Measurements from ENCODE around the gene EMILIN2. TPM values are rescaled to one million over a fixed set of nuclear protein-coding genes. Genes with fewer than 3 reads are reported as not detected.
A peak's percentile ranks its signal among the peaks of the same experiment; 100 is the strongest.
"Not testable (repeated sequence)": the region's sequence is repeated elsewhere in the genome, so short reads cannot be mapped to it uniquely, and the experiment has no call there.

Gene EMILIN2
- polyA plus RNA-seq: 10 to 100 TPM in 2 of 4 donors, 1 to 10 TPM in 2; 1.1 to 29.9 (median 8.6) TPM
- long read RNA-seq, donor 1: 0 reads
- long read RNA-seq, donor 2: 0 reads
- long read RNA-seq, donor 3: 0 reads
- long read RNA-seq, donor 4: 0 reads
- long read RNA-seq, donor 5, partial matches to known transcripts: 0 of 1 reads
- long read RNA-seq, donor 5, other reads (novel, unspliced or antisense): 0 of 1 reads
- long read RNA-seq, donor 6, partial matches to known transcripts: 7 of 8 reads
- long read RNA-seq, donor 6, other reads (novel, unspliced or antisense): 0 of 8 reads
- long read RNA-seq, donor 7, full-length matches to known transcripts: 20 of 143 reads
- long read RNA-seq, donor 7, partial matches to known transcripts: 123 of 143 reads
- long read RNA-seq, donor 7, other reads (novel, unspliced or antisense): 0 of 143 reads
- long read RNA-seq, donor 8, partial matches to known transcripts: 0 of 1 reads
- long read RNA-seq, donor 8, other reads (novel, unspliced or antisense): 0 of 1 reads
- long read RNA-seq, donor 9, partial matches to known transcripts: 0 of 1 reads
- long read RNA-seq, donor 9, other reads (novel, unspliced or antisense): 0 of 1 reads
- long read RNA-seq, donor 10, full-length matches to known transcripts: 5 of 5 reads
- long read RNA-seq, donor 10, partial matches to known transcripts: 0 of 5 reads
- long read RNA-seq, donor 10, other reads (novel, unspliced or antisense): 0 of 5 reads

GRCh38 chr18:2846636-2847316, at the start of gene EMILIN2:
Gene EMILIN2, plus strand, starts transcription at chr18:2847006. Its CDS starts 183 bp downstream, at chr18:2847189.
- 1 to 2% (median 2%) methylated on average over 37 to 80 of the region's 80 CpGs for WGBS, 3 donors
- peaks cover 0 to 9% (median 5%) of the 10 kb centered on the region in 3 donors for H3K4me1 ChIP-seq (ENCODE audit: control insufficient read depth in 3 of 3, insufficient read depth in 2 of 3, low read depth in 1 of 3, low read length in 2 of 3)
- H3K36me3 ChIP-seq (ENCODE audit: control insufficient read depth in 3 of 3, insufficient read depth in 2 of 3, low read depth in 1 of 3, low read length in 3 of 3): no peaks in the 10 kb centered on the region
- peak within 1 kb of the TSS; percentile 24 to 48 (median 46) for H3K4me3 ChIP-seq (ENCODE audit: low read depth in 1 of 3, low read length in 3 of 3)
- peaks cover 4 to 68% (median 7%) of the 10 kb centered on the region in 3 donors for H3K27me3 ChIP-seq (ENCODE audit: control insufficient read depth in 3 of 3, insufficient read depth in 3 of 3, low read length in 3 of 3)
- DNase-seq (peak in 1 of 2 donors; percentile 55), FAIRE-seq (no peak)
- no peaks in the 10 kb centered on the region for H3K9me3 ChIP-seq (ENCODE audit: control insufficient read depth in 2 of 2, insufficient read depth in 1 of 2, low read depth in 1 of 2, low read length in 1 of 2)
- peak within 1 kb of the TSS in 1 of 3 donors; percentile 45 for H3K27ac ChIP-seq (ENCODE audit: low read depth in 1 of 3, low read length in 2 of 3)

GRCh38 chr18:2797951-2798350, 48.9 kb upstream of the EMILIN2 start:
- H3K36me3 ChIP-seq (ENCODE audit: control insufficient read depth in 3 of 3, insufficient read depth in 2 of 3, low read depth in 1 of 3, low read length in 3 of 3): peaks cover 11 to 21% (median 15%) of the 10 kb centered on the region in 3 donors
- DNase-seq (no peak), FAIRE-seq (no peak)
- no peak overlapping the region for H3K4me3 ChIP-seq (ENCODE audit: low read depth in 1 of 3, low read length in 3 of 3)
- H3K27ac ChIP-seq (ENCODE audit: low read depth in 1 of 3, low read length in 2 of 3): no peak overlapping the region
- 97 to 100% (median 100%) methylated on average over 1 of the region's 1 CpG for WGBS, 3 donors
- no peaks in the 10 kb centered on the region for H3K4me1 ChIP-seq (ENCODE audit: control insufficient read depth in 3 of 3, insufficient read depth in 2 of 3, low read depth in 1 of 3, low read length in 2 of 3)
- H3K9me3 ChIP-seq (ENCODE audit: control insufficient read depth in 2 of 2, insufficient read depth in 1 of 2, low read depth in 1 of 2, low read length in 1 of 2): no peaks in the 10 kb centered on the region
- no peaks in the 10 kb centered on the region for H3K27me3 ChIP-seq (ENCODE audit: control insufficient read depth in 3 of 3, insufficient read depth in 3 of 3, low read length in 3 of 3)

- peaks cover 11 to 21% (median 11%) of the 10 kb centered on the region in 3 donors for H3K36me3 ChIP-seq (ENCODE audit: control insufficient read depth in 3 of 3, insufficient read depth in 2 of 3, low read depth in 1 of 3, low read length in 3 of 3)
- FAIRE-seq (no peak), DNase-seq (no peak)
Measured at GRCh38 chr18:2799369-2799768, 47.4 kb upstream of the EMILIN2 start.

GRCh38 chr18:2805970-2806943, 40.5 kb upstream of the EMILIN2 start:
- peaks cover 0 to 8% of the 10 kb centered on the region in 2 donors for H3K9me3 ChIP-seq (ENCODE audit: control insufficient read depth in 2 of 2, insufficient read depth in 1 of 2, low read depth in 1 of 2, low read length in 1 of 2)
- H3K36me3 ChIP-seq (ENCODE audit: control insufficient read depth in 3 of 3, insufficient read depth in 2 of 3, low read depth in 1 of 3, low read length in 3 of 3): peaks cover 2 to 4% (median 4%) of the 10 kb centered on the region in 3 donors
- H3K27me3 ChIP-seq (ENCODE audit: control insufficient read depth in 3 of 3, insufficient read depth in 3 of 3, low read length in 3 of 3): no peaks in the 10 kb centered on the region
- H3K27ac ChIP-seq (ENCODE audit: low read depth in 1 of 3, low read length in 2 of 3): no peak overlapping the region
- DNase-seq (no peak), FAIRE-seq (no peak)
- H3K4me1 ChIP-seq (ENCODE audit: control insufficient read depth in 3 of 3, insufficient read depth in 2 of 3, low read depth in 1 of 3, low read length in 2 of 3): no peaks in the 10 kb centered on the region
- H3K4me3 ChIP-seq (ENCODE audit: low read depth in 1 of 3, low read length in 3 of 3): no peak overlapping the region
- WGBS, 3 donors: 86 to 95% (median 94%) methylated on average over 8 of the region's 8 CpGs

More at GRCh38 chr18:2799369-2799768, 47.4 kb upstream of the EMILIN2 start:
- WGBS, 3 donors: 78 to 99% (median 92%) methylated on average over 2 of the region's 2 CpGs
- no peaks in the 10 kb centered on the region for H3K4me1 ChIP-seq (ENCODE audit: control insufficient read depth in 3 of 3, insufficient read depth in 2 of 3, low read depth in 1 of 3, low read length in 2 of 3)
- H3K27me3 ChIP-seq (ENCODE audit: control insufficient read depth in 3 of 3, insufficient read depth in 3 of 3, low read length in 3 of 3): no peaks in the 10 kb centered on the region
- no peak overlapping the region for H3K4me3 ChIP-seq (ENCODE audit: low read depth in 1 of 3, low read length in 3 of 3)
- no peak overlapping the region for H3K27ac ChIP-seq (ENCODE audit: low read depth in 1 of 3, low read length in 2 of 3)
- H3K9me3 ChIP-seq (ENCODE audit: control insufficient read depth in 2 of 2, insufficient read depth in 1 of 2, low read depth in 1 of 2, low read length in 1 of 2): no peaks in the 10 kb centered on the region

GRCh38 chr18:2808640-2809039, 38.2 kb upstream of the EMILIN2 start:
- not testable (repeated sequence) for H3K9me3 ChIP-seq (ENCODE audit: control insufficient read depth in 2 of 2, insufficient read depth in 1 of 2, low read depth in 1 of 2, low read length in 1 of 2); H3K4me3 ChIP-seq (ENCODE audit: low read depth in 1 of 3, low read length in 3 of 3); H3K27me3 ChIP-seq (ENCODE audit: control insufficient read depth in 3 of 3, insufficient read depth in 3 of 3, low read length in 3 of 3); H3K36me3 ChIP-seq (ENCODE audit: control insufficient read depth in 3 of 3, insufficient read depth in 2 of 3, low read depth in 1 of 3, low read length in 3 of 3); H3K4me1 ChIP-seq (ENCODE audit: control insufficient read depth in 3 of 3, insufficient read depth in 2 of 3, low read depth in 1 of 3, low read length in 2 of 3); FAIRE-seq; H3K27ac ChIP-seq (ENCODE audit: low read depth in 1 of 3, low read length in 2 of 3)
- WGBS, 3 donors: 30 to 75% (median 54%) methylated on average over 2 of the region's 2 CpGs
- peak; percentile 31 to 54 for DNase-seq

GRCh38 chr18:2809666-2810183, 37.1 kb upstream of the EMILIN2 start:
- peaks cover 0 to 10% of the 10 kb centered on the region in 2 donors for H3K9me3 ChIP-seq (ENCODE audit: control insufficient read depth in 2 of 2, insufficient read depth in 1 of 2, low read depth in 1 of 2, low read length in 1 of 2)
- 85 to 94% (median 87%) methylated on average over 6 of the region's 6 CpGs for WGBS, 3 donors
- not testable (repeated sequence) for H3K27ac ChIP-seq (ENCODE audit: low read depth in 1 of 3, low read length in 2 of 3); H3K36me3 ChIP-seq (ENCODE audit: control insufficient read depth in 3 of 3, insufficient read depth in 2 of 3, low read depth in 1 of 3, low read length in 3 of 3); H3K4me1 ChIP-seq (ENCODE audit: control insufficient read depth in 3 of 3, insufficient read depth in 2 of 3, low read depth in 1 of 3, low read length in 2 of 3); FAIRE-seq; H3K27me3 ChIP-seq (ENCODE audit: control insufficient read depth in 3 of 3, insufficient read depth in 3 of 3, low read length in 3 of 3); H3K4me3 ChIP-seq (ENCODE audit: low read depth in 1 of 3, low read length in 3 of 3); DNase-seq

GRCh38 chr18:2811416-2811815, 35.4 kb upstream of the EMILIN2 start:
- H3K27ac ChIP-seq (ENCODE audit: low read depth in 1 of 3, low read length in 2 of 3): no peak overlapping the region
- H3K4me1 ChIP-seq (ENCODE audit: control insufficient read depth in 3 of 3, insufficient read depth in 2 of 3, low read depth in 1 of 3, low read length in 2 of 3): no peaks in the 10 kb centered on the region
- 98% methylated on average over 1 of the region's 1 CpG for WGBS, 3 donors
- H3K9me3 ChIP-seq (ENCODE audit: control insufficient read depth in 2 of 2, insufficient read depth in 1 of 2, low read depth in 1 of 2, low read length in 1 of 2): peaks cover 0 to 10% of the 10 kb centered on the region in 2 donors
- DNase-seq: no peak
- H3K4me3 ChIP-seq (ENCODE audit: low read depth in 1 of 3, low read length in 3 of 3): no peak overlapping the region
- no peaks in the 10 kb centered on the region for H3K27me3 ChIP-seq (ENCODE audit: control insufficient read depth in 3 of 3, insufficient read depth in 3 of 3, low read length in 3 of 3)
- no peaks in the 10 kb centered on the region for H3K36me3 ChIP-seq (ENCODE audit: control insufficient read depth in 3 of 3, insufficient read depth in 2 of 3, low read depth in 1 of 3, low read length in 3 of 3)
- FAIRE-seq: no peak
